ENCODE results near the gene SRSF8.
A peak's percentile ranks its signal among the peaks of the same experiment; 100 is the strongest.

DNA sequence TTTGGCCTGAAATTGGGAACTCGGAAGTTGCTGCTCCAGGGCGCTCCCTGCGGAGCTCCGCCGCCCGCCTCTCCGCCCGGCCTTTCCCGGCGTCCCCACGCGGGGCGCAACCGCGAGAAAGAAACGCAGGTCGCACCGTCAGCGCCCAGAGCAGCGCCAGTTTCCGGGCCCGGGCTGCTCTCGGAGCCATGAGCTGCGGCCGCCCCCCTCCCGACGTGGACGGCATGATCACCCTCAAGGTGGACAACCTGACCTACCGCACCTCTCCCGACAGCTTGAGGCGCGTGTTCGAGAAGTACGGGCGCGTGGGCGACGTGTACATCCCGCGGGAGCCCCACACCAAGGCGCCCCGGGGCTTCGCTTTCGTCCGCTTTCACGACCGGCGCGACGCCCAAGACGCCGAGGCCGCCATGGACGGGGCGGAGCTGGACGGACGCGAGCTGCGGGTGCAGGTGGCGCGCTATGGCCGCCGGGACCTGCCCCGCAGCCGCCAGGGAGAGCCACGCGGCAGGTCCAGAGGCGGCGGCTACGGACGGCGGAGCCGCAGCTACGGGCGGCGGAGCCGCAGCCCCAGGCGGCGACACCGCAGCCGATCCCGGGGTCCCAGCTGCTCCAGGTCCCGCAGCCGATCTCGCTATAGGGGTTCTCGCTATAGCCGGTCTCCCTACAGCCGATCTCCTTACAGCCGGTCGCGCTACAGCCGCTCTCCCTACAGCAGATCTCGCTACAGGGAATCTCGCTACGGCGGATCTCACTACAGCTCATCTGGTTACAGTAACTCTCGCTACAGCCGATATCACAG is 521 bp downstream of the SRSF8 start:
- TF ChIP-seq, protein P1, sequence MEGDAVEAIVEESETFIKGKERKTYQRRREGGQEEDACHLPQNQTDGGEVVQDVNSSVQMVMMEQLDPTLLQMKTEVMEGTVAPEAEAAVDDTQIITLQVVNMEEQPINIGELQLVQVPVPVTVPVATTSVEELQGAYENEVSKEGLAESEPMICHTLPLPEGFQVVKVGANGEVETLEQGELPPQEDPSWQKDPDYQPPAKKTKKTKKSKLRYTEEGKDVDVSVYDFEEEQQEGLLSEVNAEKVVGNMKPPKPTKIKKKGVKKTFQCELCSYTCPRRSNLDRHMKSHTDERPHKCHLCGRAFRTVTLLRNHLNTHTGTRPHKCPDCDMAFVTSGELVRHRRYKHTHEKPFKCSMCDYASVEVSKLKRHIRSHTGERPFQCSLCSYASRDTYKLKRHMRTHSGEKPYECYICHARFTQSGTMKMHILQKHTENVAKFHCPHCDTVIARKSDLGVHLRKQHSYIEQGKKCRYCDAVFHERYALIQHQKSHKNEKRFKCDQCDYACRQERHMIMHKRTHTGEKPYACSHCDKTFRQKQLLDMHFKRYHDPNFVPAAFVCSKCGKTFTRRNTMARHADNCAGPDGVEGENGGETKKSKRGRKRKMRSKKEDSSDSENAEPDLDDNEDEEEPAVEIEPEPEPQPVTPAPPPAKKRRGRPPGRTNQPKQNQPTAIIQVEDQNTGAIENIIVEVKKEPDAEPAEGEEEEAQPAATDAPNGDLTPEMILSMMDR (conservative IDR thresholded peaks at IDR 0.05 in 1 of 2, IDR thresholded peaks at IDR 0.05 in 1 of 2; ENCODE audit: extremely low read depth in 1 of 2, insufficient read depth in 1 of 2, low read depth in 1 of 2, low read length in 2 of 2): peak; percentile 10 to 62
- no peak for TF ChIP-seq EZH2 (IDR thresholded peaks at IDR 0.05; ENCODE audit: borderline replicate concordance, low read length)
